ENCODE measurements around the gene PDIA2. TPM values are rescaled to one million over a fixed set of nuclear protein-coding genes. Genes with fewer than 3 reads are reported as not detected.

The PDIA2 gene
- total and polyA plus RNA-seq, 4 donors: 0.03 to 0.09 TPM; not detected in 2

- H3K9me3 ChIP-seq (ENCODE audit: control insufficient read depth in 4 of 4, low read length in 3 of 4): no peaks in the 10 kb centered on the region
- no peak overlapping the region for H3K9ac ChIP-seq (ENCODE audit: low read depth in 1 of 2, low read length in 2 of 2)
- H3K27me3 ChIP-seq (ENCODE audit: control insufficient read depth in 4 of 4, insufficient read depth in 4 of 4, low read length in 3 of 4): no peaks in the 10 kb centered on the region
- 96% methylated on average over 22 of the region's 22 CpGs for WGBS
- no peak overlapping the region for H3K4me3 ChIP-seq (ENCODE audit: low read depth in 1 of 3, low read length in 3 of 3)
- no peak overlapping the region for H3K27ac ChIP-seq (ENCODE audit: low read depth in 1 of 2, low read length in 2 of 2)
- TF ChIP-seq, protein P1, sequence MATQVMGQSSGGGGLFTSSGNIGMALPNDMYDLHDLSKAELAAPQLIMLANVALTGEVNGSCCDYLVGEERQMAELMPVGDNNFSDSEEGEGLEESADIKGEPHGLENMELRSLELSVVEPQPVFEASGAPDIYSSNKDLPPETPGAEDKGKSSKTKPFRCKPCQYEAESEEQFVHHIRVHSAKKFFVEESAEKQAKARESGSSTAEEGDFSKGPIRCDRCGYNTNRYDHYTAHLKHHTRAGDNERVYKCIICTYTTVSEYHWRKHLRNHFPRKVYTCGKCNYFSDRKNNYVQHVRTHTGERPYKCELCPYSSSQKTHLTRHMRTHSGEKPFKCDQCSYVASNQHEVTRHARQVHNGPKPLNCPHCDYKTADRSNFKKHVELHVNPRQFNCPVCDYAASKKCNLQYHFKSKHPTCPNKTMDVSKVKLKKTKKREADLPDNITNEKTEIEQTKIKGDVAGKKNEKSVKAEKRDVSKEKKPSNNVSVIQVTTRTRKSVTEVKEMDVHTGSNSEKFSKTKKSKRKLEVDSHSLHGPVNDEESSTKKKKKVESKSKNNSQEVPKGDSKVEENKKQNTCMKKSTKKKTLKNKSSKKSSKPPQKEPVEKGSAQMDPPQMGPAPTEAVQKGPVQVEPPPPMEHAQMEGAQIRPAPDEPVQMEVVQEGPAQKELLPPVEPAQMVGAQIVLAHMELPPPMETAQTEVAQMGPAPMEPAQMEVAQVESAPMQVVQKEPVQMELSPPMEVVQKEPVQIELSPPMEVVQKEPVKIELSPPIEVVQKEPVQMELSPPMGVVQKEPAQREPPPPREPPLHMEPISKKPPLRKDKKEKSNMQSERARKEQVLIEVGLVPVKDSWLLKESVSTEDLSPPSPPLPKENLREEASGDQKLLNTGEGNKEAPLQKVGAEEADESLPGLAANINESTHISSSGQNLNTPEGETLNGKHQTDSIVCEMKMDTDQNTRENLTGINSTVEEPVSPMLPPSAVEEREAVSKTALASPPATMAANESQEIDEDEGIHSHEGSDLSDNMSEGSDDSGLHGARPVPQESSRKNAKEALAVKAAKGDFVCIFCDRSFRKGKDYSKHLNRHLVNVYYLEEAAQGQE (IDR thresholded peaks at IDR 0.05): no peak
- TF ChIP-seq RXRA (IDR thresholded peaks at IDR 0.05) (no peak), JUND (IDR thresholded peaks at IDR 0.05) (no peak), YY1 (IDR thresholded peaks at IDR 0.05) (no peak), EGR1 (IDR thresholded peaks at IDR 0.05; ENCODE audit: low read depth in 2 of 2) (no peak)
- no peak for DNase-seq (ENCODE audit: low spot score)
- H3K36me3 ChIP-seq (ENCODE audit: control insufficient read depth in 4 of 4, insufficient read depth in 3 of 4, low read depth in 1 of 4, low read length in 3 of 4): peaks cover 0 to 46% (median 9%) of the 10 kb centered on the region in 4 donors
- H3K4me1 ChIP-seq (ENCODE audit: control insufficient read depth in 4 of 4, insufficient read depth in 4 of 4, low read length in 3 of 4): no peaks in the 10 kb centered on the region
Observed at GRCh38 chr16:289395-289997, 6.5 kb downstream of the PDIA2 start.

DNA sequence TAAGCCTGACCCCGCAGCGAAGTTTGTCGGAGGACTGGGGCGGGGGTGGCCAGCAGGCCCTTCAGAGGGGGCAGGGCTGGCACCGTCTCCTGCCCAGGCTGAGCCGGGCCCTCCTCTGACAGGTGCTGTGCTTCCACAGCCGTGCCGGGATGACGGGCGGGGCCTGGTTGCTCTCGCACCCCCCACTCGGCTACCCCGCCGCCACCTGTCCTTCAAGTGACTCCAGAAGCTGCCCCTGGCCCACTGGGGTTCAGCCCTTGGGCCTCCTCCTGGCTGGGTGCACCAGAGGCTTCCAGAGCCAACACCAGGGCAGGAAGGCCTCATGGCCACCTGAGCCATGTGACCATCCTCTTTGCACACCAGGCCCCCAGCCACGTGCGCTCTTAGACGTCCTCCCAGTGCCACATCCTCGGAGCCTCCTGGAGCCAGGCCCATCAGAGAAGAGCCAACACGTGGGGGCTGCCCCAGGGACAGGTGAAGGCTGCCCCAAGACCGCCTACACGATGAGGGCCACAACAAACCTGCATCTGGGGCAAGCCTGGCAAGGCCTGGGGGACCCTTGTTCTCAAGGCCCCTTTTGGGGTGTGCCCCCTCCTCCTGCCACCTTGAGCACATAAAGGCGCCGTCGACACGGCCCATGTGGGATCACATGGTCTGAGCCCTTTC, 7.2 kb downstream of the PDIA2 start:
- Histone ChIP-seq H3K36me3 (ENCODE audit: control insufficient read depth in 4 of 4, insufficient read depth in 3 of 4, low read depth in 1 of 4, low read length in 3 of 4) (peaks cover 0 to 46% (median 9%) of the 10 kb centered on the region in 4 donors), H3K4me1 (ENCODE audit: control insufficient read depth in 4 of 4, insufficient read depth in 4 of 4, low read length in 3 of 4) (no peaks in the 10 kb centered on the region), H3K4me3 (ENCODE audit: low read depth in 1 of 3, low read length in 3 of 3) (no peak overlapping the region), H3K27ac (ENCODE audit: low read depth in 1 of 2, low read length in 2 of 2) (no peak overlapping the region), H3K27me3 (ENCODE audit: control insufficient read depth in 4 of 4, insufficient read depth in 4 of 4, low read length in 3 of 4) (no peaks in the 10 kb centered on the region), H3K9me3 (ENCODE audit: control insufficient read depth in 4 of 4, low read length in 3 of 4) (no peaks in the 10 kb centered on the region), H3K9ac (ENCODE audit: low read depth in 1 of 2, low read length in 2 of 2) (no peak overlapping the region)
- DNase-seq (ENCODE audit: low spot score): no peak
- WGBS: 93% methylated on average over 25 of the region's 25 CpGs
- TF ChIP-seq SP1 (IDR thresholded peaks at IDR 0.05) (no peak), GABPA (IDR thresholded peaks at IDR 0.05 in 1 of 2, conservative IDR thresholded peaks at IDR 0.05 in 1 of 2) (no peak), RXRA (IDR thresholded peaks at IDR 0.05) (no peak), HNF4G (IDR thresholded peaks at IDR 0.05) (no peak), MAX (IDR thresholded peaks at IDR 0.05) (no peak), HNF4A (conservative IDR thresholded peaks at IDR 0.05) (no peak), YY1 (IDR thresholded peaks at IDR 0.05) (no peak)
- TF ChIP-seq, protein P1 (IDR thresholded peaks at IDR 0.05): no peak
